NCI-H1436 treated with DMSO at 0.1 percent for 48 hours (cell line): ENCODE measurements around the gene NEB.

Experiments used
- DNase-seq: peaks from one replicate; lab custom pipeline; 2025; lab: John Stamatoyannopoulos, UW

The NEB gene

GRCh38 chr2:151695778-151696177, 38.5 kb downstream of the NEB start:
- DNase-seq: no peak

- DNase-seq: no peak
Measured at GRCh38 chr2:151691631-151692030, 42.6 kb downstream of the NEB start.

- DNase-seq: no peak
Measured at GRCh38 chr2:151688719-151689118, 45.6 kb downstream of the NEB start.

- DNase-seq: no peak
Measured at GRCh38 chr2:151682459-151683003, 51.7 kb downstream of the NEB start.

- DNase-seq: no peak
Measured at GRCh38 chr2:151681051-151681450, 53.2 kb downstream of the NEB start.

- no peak for DNase-seq
Measured at GRCh38 chr2:151679994-151680393, 54.3 kb downstream of the NEB start.

- DNase-seq: no peak
Measured at GRCh38 chr2:151678849-151679248, 55.4 kb downstream of the NEB start.

- no peak for DNase-seq
Measured at GRCh38 chr2:151673016-151673415, 61.3 kb downstream of the NEB start.

GRCh38 chr2:151672277-151672676, 62.0 kb downstream of the NEB start:
- DNase-seq: no peak

GRCh38 chr2:151670846-151671597, 63.3 kb downstream of the NEB start:
- no peak for DNase-seq

- DNase-seq: no peak
Measured at GRCh38 chr2:151670346-151670745, 63.9 kb downstream of the NEB start.

- no peak for DNase-seq
Measured at GRCh38 chr2:151669585-151670081, 64.6 kb downstream of the NEB start.

GRCh38 chr2:151668737-151669136, 65.5 kb downstream of the NEB start:
- DNase-seq: no peak

GRCh38 chr2:151665959-151666358, 68.3 kb downstream of the NEB start:
- DNase-seq: no peak

GRCh38 chr2:151664520-151664919, 69.8 kb downstream of the NEB start:
- DNase-seq: no peak

- DNase-seq: no peak
Measured at GRCh38 chr2:151661625-151662024, 72.7 kb downstream of the NEB start.

- DNase-seq: no peak
Measured at GRCh38 chr2:151658081-151658480, 76.2 kb downstream of the NEB start.

GRCh38 chr2:151657667-151658076, 76.6 kb downstream of the NEB start:
- no peak for DNase-seq

GRCh38 chr2:151655663-151656398, 78.4 kb downstream of the NEB start:
- DNase-seq: no peak

- DNase-seq: no peak
Measured at GRCh38 chr2:151654891-151655290, 79.4 kb downstream of the NEB start.

- DNase-seq: no peak
Measured at GRCh38 chr2:151654085-151654484, 80.2 kb downstream of the NEB start.

- DNase-seq: no peak
Measured at GRCh38 chr2:151651274-151651673, 83.0 kb downstream of the NEB start.

- no peak for DNase-seq
Measured at GRCh38 chr2:151650456-151650855, 83.8 kb downstream of the NEB start.
